OCI-LY1 (cell line): ENCODE data around the gene DGKB.

Experiments
- H2AFZ ChIP-seq: fragments of 200-600 bp; sonication (generic), shearing (Covaris generic); 2 replicates; pipeline ENCODE4 v1.6.0; 2014; ENCODE audit warnings: antibody characterized with exemption, mild to moderate bottlenecking, low read length
- H3F3A ChIP-seq: fragments of 200-600 bp; sonication (generic), shearing (Covaris generic); 2 replicates; pipeline ENCODE4 v1.6.0; 2014; ENCODE audit warnings: mild to moderate bottlenecking, antibody characterized with exemption, low read length, moderate library complexity; ENCODE audit not compliant: insufficient read depth
- H3K27ac ChIP-seq: fragments of 200-600 bp; sonication (generic); 2 replicates; pipeline ENCODE4 v1.5.1; 2014; ENCODE audit warnings: low read length, mixed run types, mild to moderate bottlenecking, low read depth; ENCODE audit not compliant: poor library complexity, severe bottlenecking
- H3K27me3 ChIP-seq: fragments of 200-600 bp; sonication (generic); 2 replicates; pipeline ENCODE4 v1.6.0; 2014; ENCODE audit warnings: antibody characterized with exemption, mild to moderate bottlenecking, low read length, moderate library complexity; ENCODE audit not compliant: insufficient read depth
- H3K36me3 ChIP-seq: fragments of 200-600 bp; sonication (generic); 2 replicates; pipeline ENCODE4 v1.6.1; 2014; ENCODE audit warnings: mild to moderate bottlenecking, antibody characterized with exemption, low read length, moderate library complexity, mixed read lengths; ENCODE audit not compliant: insufficient read depth
- H3K4me1 ChIP-seq: fragments of 200-600 bp; sonication (generic); 2 replicates; pipeline ENCODE4 v1.5.1; 2014; ENCODE audit warnings: mild to moderate bottlenecking, low read length, moderate library complexity; ENCODE audit not compliant: insufficient read depth, severe bottlenecking
- H3K4me2 ChIP-seq: fragments of 200-600 bp; sonication (generic), shearing (Covaris generic); 2 replicates; pipeline ENCODE4 v1.6.1; 2014; ENCODE audit warnings: low read length
- H3K4me3 ChIP-seq: fragments of 200-600 bp; sonication (generic); 2 replicates; pipeline ENCODE4 v1.5.1; 2014; ENCODE audit warnings: low read length, low read depth, mild to moderate bottlenecking, mixed read lengths; ENCODE audit not compliant: poor library complexity, severe bottlenecking
- H3K79me2 ChIP-seq: fragments of 200-600 bp; shearing (Covaris generic); 2 replicates; pipeline ENCODE4 v1.6.1; 2016; ENCODE audit warnings: mixed run types, low read length, mixed read lengths; ENCODE audit not compliant: insufficient read depth
- H3K9ac ChIP-seq: fragments of 200-600 bp; sonication (generic), shearing (Covaris generic); 2 replicates; pipeline ENCODE4 v1.6.1; 2014; ENCODE audit warnings: mild to moderate bottlenecking, low read length, mixed read lengths
- H3K9me2 ChIP-seq: fragments of 200-600 bp; sonication (generic), shearing (Covaris generic); 2 replicates; pipeline ENCODE4 v1.6.1; 2014; ENCODE audit warnings: low read depth, mild to moderate bottlenecking, low read length, mixed read lengths
- H3K9me3 ChIP-seq: fragments of 200-600 bp; shearing (Covaris generic); 2 replicates; pipeline ENCODE4 v1.6.1; 2014; ENCODE audit warnings: low read length, mixed read lengths
- H4K20me1 ChIP-seq: fragments of 200-600 bp; sonication (generic), shearing (Covaris generic); 2 replicates; pipeline ENCODE4 v1.6.0; 2016; ENCODE audit warnings: mild to moderate bottlenecking, low read length; ENCODE audit not compliant: insufficient read depth
- EZH2 ChIP-seq: fragments of 200-600 bp; sonication (generic), shearing (Covaris generic); IDR thresholded peaks from 2 replicates; pipeline ENCODE4 v1.8.0; 2017; ENCODE audit warnings: borderline replicate concordance, mixed run types, mild to moderate bottlenecking, antibody characterized with exemption, low read length, moderate library complexity, mixed read lengths
- TF ChIP-seq, protein P1 (sequence below): fragments of 200-600 bp; sonication (generic), shearing (Covaris generic); IDR thresholded peaks from 2 replicates; pipeline ENCODE4 v1.5.1; 2017; ENCODE audit warnings: mild to moderate bottlenecking, antibody characterized with exemption, low read length, moderate library complexity, mixed read lengths

DGKB gene

DNA sequence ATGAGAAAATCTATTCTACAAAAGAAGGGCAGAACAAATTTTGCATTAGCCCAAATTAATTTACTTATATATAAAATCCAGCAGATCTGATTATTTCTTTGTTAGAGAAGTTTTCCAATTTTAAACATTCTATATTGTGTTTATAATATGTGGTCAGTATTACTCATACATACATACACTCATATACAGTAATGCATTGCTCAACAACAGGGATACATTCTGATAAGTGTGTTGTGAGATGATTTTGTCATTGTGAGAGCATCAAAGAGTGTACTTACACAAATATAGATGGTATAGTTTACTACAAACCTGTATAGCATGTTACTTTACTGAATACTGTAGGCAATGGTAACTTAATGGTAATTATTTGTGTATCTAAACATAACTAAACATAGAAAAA, 673.5 kb downstream of the DGKB start:
- H3K36me3 ChIP-seq: no peaks in the 10 kb centered on the region
- no peak overlapping the region for H3K4me2 ChIP-seq
- H3F3A ChIP-seq: no peaks in the 10 kb centered on the region
- H3K4me3 ChIP-seq: no peak overlapping the region
- no peaks in the 10 kb centered on the region; the same call in 1 of the 2 replicates for H3K9me2 ChIP-seq
- H3K79me2 ChIP-seq: no peaks in the 10 kb centered on the region
- peaks cover 9% of the 10 kb centered on the region for H3K4me1 ChIP-seq
- no peak overlapping the region for H2AFZ ChIP-seq
- no peak overlapping the region for H3K27ac ChIP-seq
- no peak overlapping the region for H3K9ac ChIP-seq
- TF ChIP-seq EZH2: no peak
- TF ChIP-seq, protein P1, sequence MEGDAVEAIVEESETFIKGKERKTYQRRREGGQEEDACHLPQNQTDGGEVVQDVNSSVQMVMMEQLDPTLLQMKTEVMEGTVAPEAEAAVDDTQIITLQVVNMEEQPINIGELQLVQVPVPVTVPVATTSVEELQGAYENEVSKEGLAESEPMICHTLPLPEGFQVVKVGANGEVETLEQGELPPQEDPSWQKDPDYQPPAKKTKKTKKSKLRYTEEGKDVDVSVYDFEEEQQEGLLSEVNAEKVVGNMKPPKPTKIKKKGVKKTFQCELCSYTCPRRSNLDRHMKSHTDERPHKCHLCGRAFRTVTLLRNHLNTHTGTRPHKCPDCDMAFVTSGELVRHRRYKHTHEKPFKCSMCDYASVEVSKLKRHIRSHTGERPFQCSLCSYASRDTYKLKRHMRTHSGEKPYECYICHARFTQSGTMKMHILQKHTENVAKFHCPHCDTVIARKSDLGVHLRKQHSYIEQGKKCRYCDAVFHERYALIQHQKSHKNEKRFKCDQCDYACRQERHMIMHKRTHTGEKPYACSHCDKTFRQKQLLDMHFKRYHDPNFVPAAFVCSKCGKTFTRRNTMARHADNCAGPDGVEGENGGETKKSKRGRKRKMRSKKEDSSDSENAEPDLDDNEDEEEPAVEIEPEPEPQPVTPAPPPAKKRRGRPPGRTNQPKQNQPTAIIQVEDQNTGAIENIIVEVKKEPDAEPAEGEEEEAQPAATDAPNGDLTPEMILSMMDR: no peak
- no peaks in the 10 kb centered on the region for H3K27me3 ChIP-seq
- no peaks in the 10 kb centered on the region for H4K20me1 ChIP-seq
- H3K9me3 ChIP-seq: no peaks in the 10 kb centered on the region

DNA sequence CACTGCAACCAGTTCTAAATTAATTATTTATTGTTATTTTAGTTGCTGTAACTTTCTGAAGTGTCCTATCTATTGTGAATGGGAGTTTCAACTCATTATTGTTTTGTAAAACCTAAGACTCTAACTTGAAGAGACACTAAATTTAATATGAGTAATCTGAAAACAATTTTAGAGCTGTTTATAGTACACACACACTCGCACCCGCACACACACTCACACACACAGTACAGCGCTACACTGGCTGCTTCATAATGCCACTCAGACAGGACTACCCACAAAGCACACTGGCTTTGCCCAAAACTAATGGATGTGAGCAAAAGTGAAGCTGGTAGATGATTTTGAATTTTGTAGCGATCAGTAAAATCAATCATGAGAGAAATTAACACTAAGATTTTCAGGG, 674.2 kb downstream of the DGKB start:
- no peaks in the 10 kb centered on the region for H3K27me3 ChIP-seq
- H3K9ac ChIP-seq: no peak overlapping the region
- no peaks in the 10 kb centered on the region for H3K9me3 ChIP-seq
- no peaks in the 10 kb centered on the region; the same call in 1 of the 2 replicates for H3K9me2 ChIP-seq
- H3K36me3 ChIP-seq: no peaks in the 10 kb centered on the region
- no peak overlapping the region for H3K4me2 ChIP-seq
- TF ChIP-seq, protein P1: no peak
- TF ChIP-seq EZH2: no peak
- no peak overlapping the region for H2AFZ ChIP-seq
- no peak overlapping the region for H3K27ac ChIP-seq
- peaks cover 2% of the 10 kb centered on the region for H3K4me1 ChIP-seq
- no peaks in the 10 kb centered on the region for H4K20me1 ChIP-seq
- no peak overlapping the region for H3K4me3 ChIP-seq
- H3F3A ChIP-seq: no peaks in the 10 kb centered on the region
- H3K79me2 ChIP-seq: no peaks in the 10 kb centered on the region

DNA sequence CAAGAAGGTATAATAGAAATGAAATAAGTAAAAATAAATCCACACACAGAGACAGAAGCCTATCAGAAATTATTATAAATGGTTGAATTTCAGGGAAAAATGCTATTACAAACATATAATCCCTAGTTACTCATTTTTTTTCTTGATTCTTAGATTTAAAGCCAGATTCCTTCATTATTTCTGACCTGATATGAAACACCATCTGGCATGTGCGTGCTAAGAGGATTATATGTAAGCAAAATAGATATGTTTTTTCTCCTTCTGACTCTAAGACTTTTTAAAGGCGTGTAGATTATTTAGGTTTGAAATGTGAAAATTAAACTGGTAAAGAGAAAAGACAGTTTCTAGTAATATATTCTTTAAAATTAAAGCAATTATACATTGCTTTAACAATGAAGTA, 676.4 kb downstream of the DGKB start:
- H3K4me3 ChIP-seq: no peak overlapping the region
- no peaks in the 10 kb centered on the region for H3K9me3 ChIP-seq

More for the DNA sequence above, 676.4 kb downstream of the DGKB start:
- TF ChIP-seq, protein P1: no peak
- no peak for TF ChIP-seq EZH2
- no peaks in the 10 kb centered on the region; the same call in 1 of the 2 replicates for H3K9me2 ChIP-seq
- no peaks in the 10 kb centered on the region for H3K4me1 ChIP-seq
- no peak overlapping the region for H3K9ac ChIP-seq
- no peak overlapping the region for H3K4me2 ChIP-seq
- no peaks in the 10 kb centered on the region for H3K27me3 ChIP-seq
- no peaks in the 10 kb centered on the region for H3F3A ChIP-seq
- no peak overlapping the region for H3K27ac ChIP-seq
- no peaks in the 10 kb centered on the region for H3K36me3 ChIP-seq
- no peaks in the 10 kb centered on the region for H3K79me2 ChIP-seq
- H4K20me1 ChIP-seq: no peaks in the 10 kb centered on the region
- no peak overlapping the region for H2AFZ ChIP-seq
